ENCODE data around the gene ARID5B.
"Not testable (repeated sequence)": the region's sequence is repeated elsewhere in the genome, so short reads cannot be mapped to it uniquely, and the experiment has no call there.

Gene ARID5B

GRCh38 chr10:62019013-62019684 lies 117.7 kb downstream of the ARID5B start:
- DNase-seq = peak; percentile 57

- peak; percentile 60 for DNase-seq
These were observed 118.3 kb downstream of the ARID5B start for GRCh38 chr10:62019685-62020359.

DNA sequence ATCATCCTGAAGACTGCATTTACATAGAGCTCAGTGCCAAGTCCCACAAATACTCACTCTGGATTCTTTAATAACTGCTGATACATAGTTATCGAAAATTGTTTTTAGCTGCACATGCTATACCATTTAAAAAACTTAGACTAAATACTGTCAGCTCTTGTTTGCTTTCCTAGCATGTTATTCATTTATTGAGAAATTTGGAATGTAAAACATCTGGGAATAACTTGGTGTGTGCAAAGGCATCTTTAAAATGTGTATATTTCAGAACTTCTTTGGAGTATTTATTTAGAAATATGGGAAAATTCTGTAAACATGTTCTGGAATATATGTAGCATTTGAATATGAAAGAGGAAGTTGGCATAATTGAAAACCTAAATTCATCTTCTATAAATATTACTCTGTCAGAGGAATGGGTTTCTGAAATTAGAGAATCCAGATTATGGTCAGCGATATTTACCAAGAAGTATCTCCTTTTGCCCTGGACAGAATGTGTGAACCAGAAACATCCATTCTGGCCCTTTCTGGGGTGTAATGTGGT lies 119.7 kb downstream of the ARID5B start:
- DNase-seq = no peak

GRCh38 chr10:62021978-62022802 lies 120.7 kb downstream of the ARID5B start:
- DNase-seq = no peak

- DNase-seq = no peak
These were observed 121.3 kb downstream of the ARID5B start for GRCh38 chr10:62022830-62023229.

- no peak for DNase-seq
These were observed 121.8 kb downstream of the ARID5B start for GRCh38 chr10:62023329-62023728.

DNA sequence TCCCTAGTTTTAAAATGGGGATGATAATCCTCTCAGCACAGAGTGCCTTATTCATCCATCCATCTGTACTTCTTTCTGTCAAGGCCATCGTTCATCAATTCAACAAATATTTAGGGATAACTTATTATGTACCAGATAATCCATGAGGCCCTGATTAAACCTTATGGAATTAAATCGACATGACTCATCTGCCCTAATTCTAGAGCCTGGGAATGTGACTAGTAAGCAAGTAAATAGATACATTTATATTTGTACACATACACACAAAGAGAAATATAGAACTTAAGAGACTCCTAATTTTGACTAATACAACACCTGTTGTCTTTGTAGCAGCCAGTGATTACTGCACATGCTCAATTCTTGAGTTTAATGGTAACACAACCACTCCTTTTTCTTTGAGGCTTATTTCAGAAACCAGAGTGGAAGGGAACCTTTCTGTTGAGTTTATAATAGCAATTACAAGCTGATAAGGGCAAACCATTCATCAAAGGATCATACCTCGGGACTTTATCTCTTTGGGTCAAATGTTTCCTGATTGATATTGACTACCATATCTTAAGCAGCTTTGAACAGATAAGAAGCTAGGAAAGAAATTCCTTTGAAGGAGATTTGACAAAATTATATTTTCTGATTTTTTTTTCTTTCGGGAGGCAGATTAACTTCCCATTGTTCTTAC lies 122.7 kb downstream of the ARID5B start:
- DNase-seq = no peak

- no peak for DNase-seq
These were observed 123.8 kb downstream of the ARID5B start for GRCh38 chr10:62025134-62025794.

- DNase-seq = peak; percentile 86
These were observed 124.7 kb downstream of the ARID5B start for GRCh38 chr10:62025901-62026879.

DNA sequence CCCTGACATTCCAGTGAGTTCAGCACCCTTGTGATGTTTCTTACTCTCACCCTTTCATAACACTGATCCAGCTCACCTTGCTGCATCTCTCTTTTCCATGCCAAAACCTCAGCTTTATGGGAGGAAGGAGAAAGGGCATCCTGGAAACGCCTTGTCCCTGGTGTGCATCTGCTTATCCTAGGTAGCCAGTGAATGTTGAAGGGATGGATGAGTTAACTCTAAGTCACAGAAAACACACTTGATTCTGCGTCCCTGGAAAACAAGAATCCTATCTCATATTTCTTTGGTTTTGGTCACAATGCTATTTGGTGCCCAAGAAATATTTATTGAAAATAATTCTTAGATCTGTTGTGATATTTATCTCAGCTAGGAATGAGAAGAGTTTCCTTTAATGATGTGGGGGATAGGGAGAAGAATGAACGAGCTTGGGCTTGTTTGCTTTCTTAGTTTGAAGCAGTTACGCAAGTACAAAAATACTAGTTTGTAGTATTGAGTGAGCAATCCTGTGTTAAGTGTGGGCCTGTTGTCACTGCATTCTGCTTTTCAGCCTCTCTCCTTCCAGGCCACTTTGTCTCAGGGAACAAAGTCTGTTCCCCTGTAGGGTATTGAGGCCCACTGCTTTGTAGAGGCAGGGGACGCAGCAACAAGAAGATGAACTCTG lies 126.5 kb downstream of the ARID5B start:
- no peak for DNase-seq

GRCh38 chr10:62028502-62028842 lies 127.0 kb downstream of the ARID5B start:
- DNase-seq = not testable (repeated sequence)

DNA sequence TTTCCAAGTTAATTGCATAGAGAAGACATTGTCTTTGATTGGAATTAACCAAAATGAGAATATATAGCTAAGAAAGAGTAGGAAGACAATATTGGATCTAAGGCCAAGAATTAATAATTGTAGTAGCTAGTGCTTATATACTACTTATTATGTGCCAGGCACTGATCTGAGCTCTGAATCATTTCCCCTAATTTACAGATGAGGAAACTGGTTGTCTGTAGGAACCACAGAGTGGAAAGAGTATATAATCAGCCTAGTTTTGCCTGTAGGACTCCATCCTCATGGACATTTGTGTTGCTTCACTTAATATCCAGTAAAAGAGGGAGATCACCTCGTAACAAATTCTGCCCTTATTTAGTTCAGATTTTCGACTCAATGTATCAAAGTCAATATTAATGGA lies 127.9 kb downstream of the ARID5B start:
- no peak for DNase-seq

DNA sequence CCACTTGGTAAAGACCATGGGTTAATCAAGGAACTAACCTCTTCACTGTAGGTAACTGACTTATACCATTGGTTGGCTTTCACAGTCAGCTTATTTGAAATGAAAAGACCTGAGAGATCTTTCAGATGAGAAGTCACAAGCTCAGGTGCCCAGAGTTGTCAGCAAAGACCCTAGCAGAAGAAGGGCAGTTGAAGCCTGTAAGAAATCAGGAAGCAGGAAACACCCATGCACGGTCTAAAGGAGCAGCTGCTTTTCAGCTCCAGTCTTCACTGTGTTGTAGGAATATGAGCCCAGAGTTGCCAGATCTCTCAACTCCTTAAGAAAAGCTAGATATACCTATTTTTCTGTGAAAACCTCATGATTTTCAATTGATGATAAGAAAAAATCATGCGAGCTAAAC lies 130.0 kb downstream of the ARID5B start:
- no peak for DNase-seq

- DNase-seq = no peak
These were observed 131.6 kb downstream of the ARID5B start for GRCh38 chr10:62033125-62033524.

DNA sequence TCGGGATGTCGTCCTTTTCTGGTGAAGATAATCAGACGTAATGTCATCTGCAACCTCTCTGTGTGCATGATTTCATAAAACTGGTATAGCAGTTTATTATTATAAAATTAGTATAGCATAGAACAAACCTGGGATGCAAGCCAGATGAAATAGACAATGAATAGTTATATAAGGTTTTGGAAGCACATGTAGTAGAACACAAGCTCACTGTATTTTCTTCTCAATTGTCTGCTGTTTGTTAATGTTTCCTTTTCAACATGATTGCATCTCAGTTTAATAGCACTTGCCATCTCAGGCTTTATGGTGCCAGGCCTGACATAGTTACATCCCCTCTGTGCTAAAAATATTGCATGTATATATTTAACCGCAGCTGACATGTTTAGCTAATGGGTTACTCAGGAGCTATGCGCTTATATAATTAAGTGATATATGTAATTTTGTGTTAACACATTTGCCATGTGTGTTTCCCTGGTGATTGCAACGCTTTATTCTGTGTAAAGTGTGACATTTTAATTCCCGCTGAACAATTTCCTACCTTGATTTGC lies 132.7 kb downstream of the ARID5B start:
- DNase-seq = no peak

DNA sequence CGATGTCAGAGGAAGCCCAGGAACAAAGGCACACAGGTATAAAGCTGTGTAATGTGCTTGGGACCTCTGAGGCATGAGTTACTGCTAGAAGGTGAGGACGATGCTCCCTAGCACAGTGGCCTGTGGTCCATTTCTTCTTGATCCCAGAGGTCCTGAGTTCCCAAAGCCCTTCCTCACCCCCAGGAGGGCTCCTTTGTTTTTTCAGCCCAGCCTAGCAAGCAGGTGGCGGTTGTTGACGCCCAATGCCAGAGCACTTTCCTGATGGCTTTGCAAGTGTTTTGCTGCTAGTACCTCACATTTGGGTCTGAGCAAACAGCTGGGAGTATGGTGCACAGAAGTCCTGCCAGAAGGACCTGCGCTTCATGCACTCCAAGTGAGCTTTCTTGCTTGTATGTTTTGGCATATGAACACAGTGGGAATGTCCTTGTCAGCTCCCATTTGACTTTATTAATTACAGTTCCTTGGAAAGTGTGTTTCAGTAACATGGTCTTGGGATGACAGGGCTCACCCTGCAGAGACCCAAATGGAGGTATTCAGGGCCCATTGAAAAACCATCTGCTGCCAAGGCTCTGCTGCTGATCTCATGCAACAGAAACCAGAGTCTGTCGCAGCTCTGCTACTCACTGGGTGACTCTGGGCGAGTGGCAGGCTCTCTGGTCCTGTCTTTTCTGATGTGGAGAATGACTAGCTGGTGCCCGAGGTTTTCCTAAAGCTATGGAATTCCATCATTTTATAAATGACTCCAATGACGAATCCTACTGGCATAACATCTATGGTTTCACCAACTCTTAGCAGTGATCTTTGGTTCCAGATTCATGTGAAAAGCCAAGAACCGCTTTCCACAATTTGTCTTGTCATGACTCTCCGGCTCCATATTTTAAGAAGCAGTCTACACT lies 134.9 kb downstream of the ARID5B start:
- no peak for DNase-seq

- peak; percentile 90 for DNase-seq
These were observed 135.8 kb downstream of the ARID5B start for GRCh38 chr10:62037166-62037831.

- DNase-seq = no peak
These were observed 136.6 kb downstream of the ARID5B start for GRCh38 chr10:62037890-62038608.

Data from fibroblast of skin of right quadriceps (primary cell).